HG02610 (cell line): Measurements from ENCODE around the gene DNASE1L3.
"Not testable (repeated sequence)": the region's sequence is repeated elsewhere in the genome, so short reads cannot be mapped to it uniquely, and the experiment has no call there.

Experiments
- ATAC-seq: cut with Tn5 transposase; IDR thresholded peaks from one replicate; pipeline ENCODE4 v1.9.1; 2021; ENCODE audit warnings: mild to moderate bottlenecking, moderate library complexity; ENCODE audit not compliant: unreplicated experiment

DNASE1L3 gene

DNA sequence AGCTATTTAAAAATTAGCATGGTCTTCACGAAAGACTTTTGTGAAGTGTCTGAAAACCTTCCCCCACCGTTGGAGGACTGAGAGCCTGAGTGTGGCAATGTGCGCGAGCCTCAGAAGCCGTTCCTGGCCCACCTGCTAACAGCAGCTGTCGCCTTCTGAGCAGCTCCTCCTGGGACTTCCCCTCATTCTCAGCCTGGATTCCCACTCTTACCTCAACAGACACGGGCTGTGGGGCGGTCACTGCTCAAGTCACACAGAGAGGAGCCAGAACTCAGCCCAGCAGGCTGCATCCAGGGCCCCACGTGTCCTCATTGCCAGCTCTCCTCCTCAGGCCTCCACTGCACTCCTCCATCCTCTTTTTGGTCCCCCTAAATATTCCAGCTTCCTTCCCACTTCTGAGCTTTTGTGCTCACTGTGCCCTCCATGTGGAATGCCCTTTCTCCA, 7.8 kb downstream of the DNASE1L3 start:
- ATAC-seq: peak; percentile 86

DNA sequence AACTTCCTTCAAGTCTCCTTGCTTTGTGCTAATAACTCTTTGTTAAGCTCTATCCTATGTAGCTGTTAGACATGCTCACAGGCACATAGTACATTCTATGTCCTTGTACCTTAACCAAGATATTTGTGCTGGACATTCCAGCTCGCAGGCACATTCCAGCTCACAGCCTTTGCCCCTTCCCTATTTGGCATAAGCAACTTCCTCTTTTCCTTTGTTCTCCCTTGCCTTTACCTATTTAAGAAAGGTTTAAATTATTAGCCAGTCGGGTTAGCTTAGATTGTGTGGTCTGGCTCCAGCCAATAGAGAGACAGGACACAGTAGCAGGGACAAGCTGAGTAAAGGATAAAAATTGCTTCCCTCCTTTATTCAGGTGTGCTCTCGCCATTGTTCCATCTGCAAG, 9.3 kb downstream of the DNASE1L3 start:
- ATAC-seq: not testable (repeated sequence)

DNA sequence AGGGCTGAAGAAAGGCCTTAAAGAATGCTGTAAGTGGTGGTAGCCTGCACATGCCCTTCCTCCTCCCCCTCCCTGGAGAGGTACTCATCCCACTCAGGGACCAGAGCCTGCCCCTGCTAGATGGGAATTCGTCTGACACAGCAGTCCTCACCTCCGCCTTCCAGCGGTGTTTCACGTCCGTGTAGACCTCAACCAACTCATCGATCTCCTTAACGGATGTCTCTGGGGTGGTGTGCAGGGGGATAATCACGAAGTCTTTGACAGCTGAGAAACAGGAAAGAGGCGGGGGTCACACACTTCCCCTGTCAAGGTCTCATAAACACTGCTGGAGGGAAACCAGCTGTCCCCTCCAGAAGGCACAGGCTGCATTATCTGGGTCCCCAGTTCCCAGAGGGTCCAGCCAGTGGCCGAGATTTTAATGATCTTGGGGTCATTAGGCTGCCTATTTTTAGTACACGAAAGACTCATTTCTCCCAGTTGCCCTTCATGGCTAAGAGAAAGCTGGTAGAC, 9.9 kb downstream of the DNASE1L3 start:
- ATAC-seq: no peak

DNA sequence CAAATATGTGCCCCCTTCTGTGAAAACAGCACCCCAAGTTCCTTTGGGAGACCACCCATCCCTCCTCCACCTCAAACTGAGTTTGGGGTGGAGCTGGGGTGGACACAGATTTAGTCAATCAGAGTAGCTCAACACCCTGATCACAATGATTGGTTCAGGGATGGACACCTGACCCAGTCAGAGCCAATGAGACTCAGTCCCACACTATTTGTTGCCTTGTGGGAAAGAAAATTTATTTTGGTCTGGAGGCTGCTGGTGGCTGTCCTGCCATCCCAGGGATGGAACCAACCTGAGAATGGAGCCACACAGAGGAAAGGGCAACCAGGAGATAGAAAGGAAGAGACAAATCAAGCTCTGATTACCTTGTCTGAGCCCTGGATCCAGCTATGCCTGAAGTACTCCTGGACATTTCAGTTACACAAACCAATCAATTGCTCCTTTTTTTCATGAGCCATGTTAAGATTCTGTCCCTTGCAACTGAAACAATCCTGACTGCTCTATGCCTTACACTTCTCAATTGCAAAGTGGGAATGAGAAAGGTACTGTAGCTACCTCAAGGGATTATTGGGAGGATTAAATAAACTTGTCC, 10.6 kb downstream of the DNASE1L3 start:
- ATAC-seq: no peak

DNA sequence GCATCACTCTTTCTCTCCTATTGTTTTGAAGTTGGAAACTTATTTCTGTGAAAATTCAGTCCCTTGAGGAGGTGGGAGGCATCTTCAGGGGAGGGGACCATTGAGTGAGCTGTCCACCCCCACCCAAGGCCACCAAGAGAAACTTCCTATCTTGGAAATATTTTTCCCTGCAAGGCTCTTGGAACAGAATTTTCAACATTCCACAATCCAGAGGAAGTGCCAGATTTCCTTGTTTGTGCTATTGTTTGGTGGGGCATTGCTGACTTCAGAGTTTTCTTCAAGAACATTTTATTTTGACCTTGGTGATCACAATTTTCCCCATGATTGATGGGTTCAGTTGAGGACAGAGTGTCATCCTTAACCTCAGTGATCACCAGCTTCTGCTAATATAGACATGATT, 12.0 kb downstream of the DNASE1L3 start:
- no peak for ATAC-seq

DNA sequence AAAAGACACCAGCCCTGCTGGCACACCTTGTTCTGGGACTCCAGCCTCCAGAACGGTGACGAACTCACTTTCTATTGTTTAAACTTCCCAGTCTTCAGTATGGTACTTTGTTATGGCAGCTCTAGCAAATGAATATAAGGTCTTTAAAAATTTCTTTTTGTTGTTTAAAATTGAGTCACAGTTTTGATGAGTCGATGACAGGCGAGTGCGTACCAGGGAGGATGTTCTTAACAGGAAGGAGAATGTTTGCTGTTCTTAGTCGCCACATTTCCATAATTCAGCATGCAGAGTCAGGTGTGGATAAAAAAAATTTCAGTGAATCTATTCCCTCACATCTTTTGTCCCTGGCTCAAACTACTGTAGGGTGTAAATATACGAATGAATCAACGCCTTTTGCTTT, 12.4 kb downstream of the DNASE1L3 start:
- no peak for ATAC-seq

DNA sequence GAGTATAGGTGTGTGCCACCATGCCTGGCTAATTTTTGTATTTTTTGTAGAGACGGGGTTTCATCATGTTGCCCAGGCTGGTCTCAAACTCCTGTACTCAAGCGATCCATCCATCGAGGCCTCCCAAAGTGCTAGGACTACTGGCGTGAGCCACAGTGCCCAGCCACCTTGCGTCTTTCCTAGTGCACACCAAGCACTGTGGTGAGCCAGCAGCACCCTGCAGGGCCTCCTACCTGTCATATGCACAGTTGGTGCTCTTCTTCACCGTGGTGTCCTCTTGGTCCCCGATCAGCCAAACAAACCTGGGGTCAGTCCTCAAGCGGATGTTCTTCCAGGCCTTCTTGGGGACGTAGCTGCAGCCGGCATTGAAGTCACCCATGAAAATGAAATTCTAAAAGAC, 13.2 kb downstream of the DNASE1L3 start:
- no peak for ATAC-seq

DNA sequence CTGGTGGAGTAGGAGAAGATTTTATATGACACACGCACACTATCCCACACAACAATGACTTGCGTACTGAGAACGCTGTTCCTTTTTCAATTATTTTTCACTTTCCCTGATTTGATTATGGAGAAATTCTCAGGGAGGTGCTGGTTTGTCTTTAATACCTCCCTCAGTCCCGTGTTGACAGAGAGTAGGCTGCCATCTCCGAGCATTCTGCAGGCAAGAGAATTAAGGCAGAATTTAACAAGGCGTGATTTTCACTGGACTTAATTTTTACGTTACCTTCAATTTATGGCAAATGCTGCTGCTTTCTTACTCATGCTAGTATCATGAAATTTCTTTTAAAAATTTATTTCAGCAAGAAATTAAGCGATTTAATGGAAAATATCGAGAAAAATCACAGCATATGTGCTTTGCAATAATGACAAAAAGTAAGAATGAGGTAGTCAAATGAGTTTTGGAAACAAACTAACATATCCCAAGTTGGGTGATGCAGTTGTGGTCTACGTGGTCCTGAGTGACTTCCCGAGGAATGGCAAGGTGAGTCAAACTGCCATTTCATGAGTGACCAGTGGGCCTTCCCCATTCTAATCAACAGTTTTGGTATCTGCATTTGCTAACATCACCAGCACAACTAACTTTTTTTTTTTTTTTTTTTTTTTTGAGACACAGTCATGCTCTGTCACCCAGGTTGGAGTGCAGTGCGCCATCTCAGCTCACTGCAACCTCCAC, 16.9 kb downstream of the DNASE1L3 start:
- ATAC-seq: no peak

DNA sequence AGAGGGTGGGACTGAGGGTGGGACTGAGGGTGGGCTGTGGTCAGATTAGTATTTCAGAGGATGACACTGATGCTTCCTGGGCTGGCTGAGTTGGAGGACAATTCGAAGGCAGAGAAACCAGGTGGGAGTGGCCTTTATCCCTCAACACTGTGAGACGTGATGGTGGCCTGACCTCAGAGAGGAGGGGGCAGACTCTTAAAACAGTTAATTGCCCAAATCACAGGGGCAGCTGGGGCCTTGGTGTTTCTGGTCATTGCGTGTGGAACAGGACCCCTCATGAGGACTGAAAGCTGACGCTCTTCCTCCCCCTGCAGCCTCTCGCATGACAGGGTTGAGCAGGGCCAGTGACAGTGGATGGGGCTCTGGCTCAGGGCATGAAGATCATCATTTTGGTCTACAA, 18.7 kb downstream of the DNASE1L3 start:
- ATAC-seq: no peak

DNA sequence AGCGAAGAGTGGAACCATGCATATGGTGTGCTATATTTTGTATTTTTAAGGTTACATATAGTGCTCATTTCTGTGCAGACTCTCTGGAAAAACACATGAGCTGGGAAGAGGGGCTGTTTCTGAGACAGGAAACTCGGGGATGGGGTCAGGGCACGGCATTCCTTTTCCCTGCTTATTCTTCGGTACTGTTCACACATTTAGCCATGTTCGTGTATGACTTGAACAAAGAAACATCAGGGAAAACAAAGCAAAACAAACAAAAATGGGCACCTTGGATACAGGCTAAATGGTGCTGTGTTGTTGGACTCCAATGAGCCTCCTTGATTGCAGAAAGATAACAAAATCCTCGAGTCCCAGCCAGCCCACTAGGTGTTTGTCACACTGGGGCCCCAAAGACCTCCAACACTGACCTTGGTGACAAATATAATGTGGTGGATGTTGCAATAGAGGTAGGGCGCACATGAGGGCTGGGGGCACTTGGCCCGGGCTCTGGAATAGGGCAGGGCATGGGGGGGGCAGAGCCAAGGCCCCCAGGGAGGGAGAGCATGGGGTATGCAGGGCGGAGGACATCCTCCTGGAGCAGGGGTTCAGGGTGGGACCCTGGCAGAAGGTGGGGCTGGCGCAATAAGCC, 19.3 kb downstream of the DNASE1L3 start:
- ATAC-seq: no peak

DNA sequence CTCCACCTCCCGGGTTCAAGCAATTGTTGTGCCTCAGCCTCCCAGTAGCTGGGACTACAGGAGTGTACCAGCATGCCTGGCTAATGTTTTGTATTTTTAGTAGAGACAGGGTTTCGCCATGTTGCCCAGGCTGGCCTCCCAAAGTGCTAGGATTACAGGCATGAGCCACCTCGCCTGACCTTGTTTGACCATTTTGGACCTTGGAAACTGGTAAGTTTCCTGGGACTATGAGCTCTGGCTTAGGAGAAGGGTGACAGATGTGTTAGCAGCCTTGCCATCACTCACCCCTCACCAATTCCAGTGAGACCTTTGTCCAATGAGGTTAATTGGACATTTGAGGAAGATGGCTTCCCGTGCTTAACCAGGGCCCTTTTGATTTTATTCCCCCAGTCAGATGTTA, 19.9 kb downstream of the DNASE1L3 start:
- ATAC-seq: no peak

DNA sequence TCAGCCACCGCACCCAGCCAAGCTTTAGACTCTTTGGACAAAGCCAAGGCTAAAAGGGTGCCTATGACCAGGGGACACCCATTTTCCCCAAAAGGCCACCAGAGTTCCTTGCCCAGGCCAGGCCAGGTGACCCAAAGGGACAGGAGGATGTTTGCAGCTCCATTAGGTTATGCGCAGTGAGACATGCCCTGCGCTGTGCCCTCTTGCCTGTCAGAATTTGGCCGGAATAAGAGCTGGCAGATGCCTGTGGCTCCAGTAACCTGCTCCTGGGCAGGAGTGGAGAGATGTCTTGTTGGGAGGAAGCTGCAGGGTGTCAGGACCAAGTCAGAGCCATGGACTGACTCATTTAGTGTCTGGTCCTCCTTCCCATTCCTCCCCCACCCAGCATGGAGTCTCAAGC, 20.5 kb downstream of the DNASE1L3 start:
- no peak for ATAC-seq

DNA sequence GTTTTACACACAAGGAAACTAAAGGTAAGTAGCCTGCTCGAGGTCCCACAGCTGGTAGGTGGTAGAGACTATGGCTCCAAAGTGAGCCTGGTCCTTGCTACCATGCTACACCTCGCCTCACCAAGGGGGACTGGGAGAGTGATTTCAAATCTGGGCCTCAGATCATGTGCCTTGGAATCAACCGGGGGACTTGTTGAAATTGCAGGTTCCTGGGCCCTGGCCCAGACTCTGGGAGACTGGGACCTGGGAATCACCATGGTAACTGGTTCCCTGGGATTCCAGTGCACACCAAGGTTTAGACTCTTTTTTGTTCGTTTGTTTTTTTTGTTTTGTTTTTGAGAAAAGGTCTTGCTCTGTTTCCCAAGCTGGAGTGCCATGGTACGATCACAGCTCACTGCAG, 21.1 kb downstream of the DNASE1L3 start:
- ATAC-seq: no peak

DNA sequence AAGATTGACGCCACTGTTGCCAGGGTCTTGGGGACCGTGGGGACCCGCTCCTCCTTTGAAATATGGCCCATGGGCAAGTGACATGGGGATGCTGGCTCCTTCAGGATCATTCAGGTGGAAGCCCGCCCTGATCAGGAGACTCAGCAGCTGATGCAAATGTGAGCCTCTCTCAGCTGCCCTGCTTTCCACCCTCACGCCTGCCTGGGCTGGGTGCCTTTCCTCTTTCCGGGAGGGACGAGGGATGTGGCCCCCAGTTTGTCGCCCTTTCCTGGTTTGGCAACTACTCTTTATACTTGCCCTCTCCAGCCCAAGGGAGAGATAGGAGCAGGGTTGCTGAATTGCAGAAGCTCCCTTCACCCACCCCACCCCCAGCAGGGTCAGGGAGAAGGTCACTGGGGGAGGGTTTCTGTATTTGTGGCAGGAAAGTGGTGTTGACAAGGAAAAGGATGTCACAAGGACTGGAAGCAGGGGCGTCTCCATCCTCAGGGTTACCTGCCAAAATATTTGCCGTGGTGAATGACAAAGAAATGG, 21.8 kb downstream of the DNASE1L3 start:
- ATAC-seq: no peak

DNA sequence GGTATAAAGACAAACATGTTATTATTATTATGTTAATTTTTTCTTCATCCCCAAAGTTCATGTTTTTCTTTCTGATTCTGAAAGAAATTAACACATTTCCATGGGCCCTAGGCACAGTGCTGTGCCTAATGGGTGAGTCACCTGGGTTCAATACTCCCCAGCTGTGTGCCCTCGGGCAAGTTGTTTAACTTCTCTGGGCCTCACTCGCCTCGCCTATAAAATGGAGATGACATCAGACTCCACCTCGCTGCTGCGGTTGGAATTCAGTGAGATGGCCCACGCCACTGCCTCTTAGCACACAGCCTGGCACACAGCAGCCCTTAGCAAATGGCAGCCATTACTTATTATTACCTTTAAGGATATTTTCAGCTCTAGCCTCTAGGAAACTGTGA, 22.6 kb downstream of the DNASE1L3 start:
- no peak for ATAC-seq

DNA sequence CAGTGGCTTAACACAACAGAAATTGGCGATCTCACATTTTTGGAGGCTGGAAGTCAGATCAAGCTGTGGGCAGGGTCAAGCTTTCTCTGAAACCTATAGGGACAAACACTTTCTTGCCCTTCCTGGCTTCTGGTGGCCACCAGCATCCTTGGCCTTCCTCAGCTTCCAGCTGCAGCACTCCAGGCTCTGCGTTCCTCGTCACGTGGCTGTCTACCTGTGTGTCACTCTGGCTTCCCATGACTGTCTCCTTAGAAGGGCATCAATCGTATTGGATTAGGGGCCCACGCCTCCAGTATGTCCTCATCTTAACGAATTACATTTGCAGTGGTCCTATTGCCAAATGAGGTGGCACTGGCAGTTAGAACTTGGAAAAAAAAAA, 25.8 kb downstream of the DNASE1L3 start:
- no peak for ATAC-seq

DNA sequence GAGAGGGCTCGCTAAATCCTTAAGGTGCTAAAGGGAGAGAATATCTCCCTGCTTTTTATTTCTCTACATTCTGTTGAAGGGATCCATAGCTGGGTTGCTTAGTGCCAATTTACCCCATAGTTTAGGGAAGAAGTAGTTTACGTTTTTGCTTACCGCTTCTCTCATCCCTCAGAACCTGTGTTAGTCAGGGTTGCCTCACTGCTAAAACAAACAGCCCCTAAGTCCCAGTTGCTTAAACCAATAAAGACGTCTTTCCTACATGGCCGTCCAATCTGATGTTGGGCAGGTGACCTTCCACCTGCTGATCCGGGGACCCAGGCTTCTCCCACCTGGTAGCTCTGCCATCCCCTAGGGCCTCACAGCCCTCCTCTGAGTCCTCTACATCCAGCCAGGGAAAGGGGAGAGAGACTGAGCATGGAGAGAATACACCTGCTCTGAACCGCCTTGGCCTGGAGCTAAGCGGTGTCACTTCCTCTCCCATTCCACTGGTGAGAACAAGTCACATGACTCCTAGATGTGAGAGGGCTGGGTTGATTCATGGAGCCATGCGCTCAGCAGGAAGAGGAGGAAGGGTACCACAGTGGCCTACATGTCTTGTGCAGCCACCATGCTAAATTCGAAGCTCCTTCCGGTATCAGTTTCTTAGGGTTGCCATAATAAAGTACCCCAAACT, 26.3 kb downstream of the DNASE1L3 start:
- no peak for ATAC-seq

DNA sequence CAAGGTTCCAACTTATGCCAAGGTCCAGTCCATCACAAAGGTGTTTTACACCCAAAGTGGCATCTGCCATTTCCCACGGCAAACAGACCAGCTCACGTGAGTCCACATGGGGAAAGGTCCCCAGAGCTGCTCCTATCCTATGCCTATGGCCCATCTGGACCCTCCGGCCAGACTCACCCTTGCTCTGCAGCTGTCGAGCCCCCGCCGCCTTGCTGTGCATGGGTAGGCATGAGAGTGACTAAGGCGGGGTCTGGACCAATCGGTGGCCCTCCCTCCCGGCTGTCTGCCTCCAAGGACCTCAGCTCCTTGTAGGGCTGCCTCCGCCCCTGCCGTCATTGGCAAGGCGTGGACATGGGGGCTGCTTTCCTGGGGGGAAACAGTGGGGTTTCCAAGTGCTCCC, 26.9 kb downstream of the DNASE1L3 start:
- ATAC-seq: no peak

DNA sequence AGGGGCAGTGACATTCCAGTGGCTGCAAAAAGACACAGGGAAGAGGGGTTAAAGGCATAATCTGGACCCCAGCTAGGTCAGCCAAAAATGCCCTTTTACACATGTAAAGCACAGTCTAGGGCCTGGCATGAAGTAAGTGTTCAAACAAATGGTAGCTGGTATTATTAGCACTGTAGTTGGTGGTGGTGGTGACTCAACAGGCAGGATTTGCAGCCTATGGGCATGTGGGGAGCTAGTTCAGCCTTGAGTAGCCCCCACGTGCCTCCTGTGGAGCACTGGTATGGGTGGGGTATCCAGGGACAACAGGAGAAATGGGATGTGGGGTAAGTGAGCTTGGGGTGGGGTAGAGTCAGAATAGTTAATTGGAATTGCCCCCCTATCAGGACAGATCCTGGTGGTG, 27.6 kb downstream of the DNASE1L3 start:
- ATAC-seq: no peak

DNA sequence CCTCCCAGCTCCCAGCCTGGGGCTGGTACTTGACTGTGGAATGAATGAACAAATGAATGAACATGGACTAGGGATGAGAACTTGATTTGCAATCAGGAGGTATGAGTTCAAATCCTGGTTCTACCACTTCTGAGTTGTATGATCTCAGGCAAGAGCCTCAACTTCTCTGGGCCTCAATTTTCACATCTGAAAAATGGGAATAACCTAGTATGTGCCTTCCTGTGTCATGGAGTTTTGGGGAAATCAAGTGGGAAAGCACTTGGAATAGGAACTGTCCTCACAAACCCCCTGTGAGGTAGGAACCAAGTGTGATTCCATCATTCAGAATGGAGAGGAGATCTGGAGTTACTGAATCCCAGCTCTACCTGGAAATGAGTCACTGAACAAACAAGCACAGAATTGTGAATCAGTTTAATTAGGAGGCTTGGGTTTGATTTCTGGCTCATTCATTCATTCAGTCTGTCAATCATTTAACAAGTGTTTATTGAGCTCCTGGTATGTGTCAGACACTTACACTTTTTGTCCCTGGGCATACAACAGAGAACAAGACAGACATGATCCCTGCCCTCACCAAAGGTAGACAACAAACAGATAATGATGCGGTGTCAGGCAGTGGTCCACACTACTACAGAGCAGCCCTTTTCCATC, 29.7 kb downstream of the DNASE1L3 start:
- no peak for ATAC-seq
